ENCODE data around the gene C3AR1. TPM values are rescaled to one million over a fixed set of nuclear protein-coding genes. Genes with fewer than 3 reads are reported as not detected.
"Not testable (repeated sequence)": the region's sequence is repeated elsewhere in the genome, so short reads cannot be mapped to it uniquely, and the experiment has no call there.

The C3AR1 gene
- total RNA-seq, 1 donor from 2014 or later: not detected

DNA sequence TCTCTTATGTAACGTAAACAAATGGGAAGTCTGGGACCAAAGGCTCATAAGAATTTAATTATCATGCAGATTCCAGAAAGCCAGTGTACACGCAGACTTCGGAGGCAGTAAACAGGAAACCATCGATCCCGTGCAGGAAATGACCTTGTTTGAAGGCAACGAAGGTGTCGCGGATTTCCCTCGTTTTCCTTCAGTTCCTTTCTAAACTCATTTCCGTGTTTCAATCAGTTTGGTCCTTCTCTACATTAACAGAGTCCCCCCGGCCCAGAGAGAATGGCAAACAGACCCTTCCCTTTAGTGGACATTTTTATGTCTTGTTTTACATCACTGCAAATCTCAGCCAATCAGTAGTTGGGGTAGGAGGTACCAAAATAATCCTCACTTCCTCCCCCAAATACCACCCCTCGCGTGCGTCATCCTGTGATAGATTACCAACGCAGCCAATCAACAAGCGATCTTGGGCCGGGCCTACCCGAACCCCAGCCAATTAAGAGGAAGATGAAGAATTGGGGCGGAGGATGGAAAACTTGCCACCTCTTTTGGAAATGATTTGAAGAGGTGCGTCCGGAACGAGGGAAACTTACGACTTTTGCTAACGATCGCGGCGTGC lies 39.8 kb downstream of the C3AR1 start:
- Mint-ChIP-seq H3K36me3 (ENCODE audit: unreplicated experiment) (no peaks in the 10 kb centered on the region), H3K4me3 (ENCODE audit: unreplicated experiment) (peak overlapping the region; percentile 95), H3K27me3 (ENCODE audit: unreplicated experiment) (peaks cover 7% of the 10 kb centered on the region), H3K4me1 (ENCODE audit: low read depth, unreplicated experiment) (peaks cover 3% of the 10 kb centered on the region), H3K9me3 (ENCODE audit: unreplicated experiment) (peaks cover 6% of the 10 kb centered on the region), H3K27ac (ENCODE audit: unreplicated experiment) (peak overlapping the region; percentile 94)
- TF ChIP-seq, protein P1, sequence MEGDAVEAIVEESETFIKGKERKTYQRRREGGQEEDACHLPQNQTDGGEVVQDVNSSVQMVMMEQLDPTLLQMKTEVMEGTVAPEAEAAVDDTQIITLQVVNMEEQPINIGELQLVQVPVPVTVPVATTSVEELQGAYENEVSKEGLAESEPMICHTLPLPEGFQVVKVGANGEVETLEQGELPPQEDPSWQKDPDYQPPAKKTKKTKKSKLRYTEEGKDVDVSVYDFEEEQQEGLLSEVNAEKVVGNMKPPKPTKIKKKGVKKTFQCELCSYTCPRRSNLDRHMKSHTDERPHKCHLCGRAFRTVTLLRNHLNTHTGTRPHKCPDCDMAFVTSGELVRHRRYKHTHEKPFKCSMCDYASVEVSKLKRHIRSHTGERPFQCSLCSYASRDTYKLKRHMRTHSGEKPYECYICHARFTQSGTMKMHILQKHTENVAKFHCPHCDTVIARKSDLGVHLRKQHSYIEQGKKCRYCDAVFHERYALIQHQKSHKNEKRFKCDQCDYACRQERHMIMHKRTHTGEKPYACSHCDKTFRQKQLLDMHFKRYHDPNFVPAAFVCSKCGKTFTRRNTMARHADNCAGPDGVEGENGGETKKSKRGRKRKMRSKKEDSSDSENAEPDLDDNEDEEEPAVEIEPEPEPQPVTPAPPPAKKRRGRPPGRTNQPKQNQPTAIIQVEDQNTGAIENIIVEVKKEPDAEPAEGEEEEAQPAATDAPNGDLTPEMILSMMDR (IDR thresholded peaks at IDR 0.05; ENCODE audit: partially characterized antibody, unreplicated experiment): no peak
- DNase-seq: peak; percentile 90

DNA sequence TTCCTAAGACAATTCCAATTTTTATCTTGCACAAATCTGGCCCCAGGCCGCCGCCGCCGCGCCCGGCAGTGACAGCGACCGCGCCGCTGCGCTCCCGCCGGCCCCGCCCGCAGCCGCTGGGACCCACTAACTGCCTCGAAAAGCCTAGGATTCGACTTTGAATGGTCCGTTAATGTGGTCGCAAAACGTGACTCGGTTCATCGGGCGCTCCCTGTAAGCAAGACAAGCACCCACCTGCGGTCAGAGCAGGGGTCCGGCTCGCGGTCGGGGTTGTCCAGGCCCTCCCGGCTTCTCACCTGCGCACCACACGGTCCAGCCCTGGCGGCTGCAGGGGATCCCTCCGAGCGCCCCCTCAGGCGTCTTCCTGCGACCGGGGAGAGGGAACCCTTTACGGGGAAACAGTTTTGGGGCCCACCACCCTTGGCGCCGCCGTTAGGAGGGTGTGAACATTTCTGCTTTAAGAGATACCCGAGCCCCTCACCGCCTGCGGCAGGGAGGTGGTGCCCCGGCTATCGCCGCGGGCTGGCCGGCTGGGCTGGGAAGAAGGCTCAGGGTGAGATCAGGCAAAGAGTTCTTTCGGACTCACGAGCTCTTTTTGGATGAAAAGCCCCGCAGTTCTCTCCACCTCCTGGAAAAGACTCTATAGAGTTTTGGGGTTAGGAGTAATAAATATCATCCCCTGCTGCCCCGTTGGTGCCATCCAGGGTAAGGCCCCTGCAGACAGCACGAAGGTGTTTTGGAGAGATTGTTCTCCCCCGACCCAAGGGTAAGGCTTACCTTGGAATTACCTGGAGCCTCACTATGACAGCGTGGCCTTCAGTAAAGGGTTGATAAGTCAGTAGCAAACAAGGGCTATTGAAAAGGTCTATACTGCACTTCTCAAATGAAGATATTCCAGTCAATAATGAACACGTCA lies 47.2 kb downstream of the C3AR1 start:
- Mint-ChIP-seq H3K36me3 (ENCODE audit: unreplicated experiment) (no peaks in the 10 kb centered on the region), H3K27me3 (ENCODE audit: unreplicated experiment) (no peaks in the 10 kb centered on the region)
- peak; percentile 76 for DNase-seq

DNA sequence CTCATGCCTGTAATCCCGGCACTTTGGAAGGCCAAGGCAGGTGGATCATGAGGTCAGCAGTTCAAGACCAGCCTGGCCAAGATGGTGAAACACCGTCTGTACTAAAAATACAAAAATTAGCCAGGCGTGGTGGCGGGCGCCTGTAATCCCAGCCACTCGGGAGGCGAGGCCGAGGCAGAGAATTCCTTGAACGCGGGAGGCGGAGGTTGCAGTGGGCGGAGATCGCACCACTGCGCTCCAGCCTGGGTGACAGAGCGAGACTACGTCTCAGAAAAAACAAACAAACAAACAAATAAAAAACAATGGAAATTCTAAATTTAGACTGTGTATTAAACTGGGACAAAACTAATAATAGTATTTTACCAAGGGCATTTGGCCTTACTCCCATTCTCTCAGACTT lies 47.9 kb downstream of the C3AR1 start:
- H3K4me3 Mint-ChIP-seq (ENCODE audit: unreplicated experiment): peak overlapping the region; percentile 82
- not testable (repeated sequence) for H3K27me3 Mint-ChIP-seq (ENCODE audit: unreplicated experiment); H3K9me3 Mint-ChIP-seq (ENCODE audit: unreplicated experiment)

More for the DNA sequence above, 47.2 kb downstream of the C3AR1 start:
- TF ChIP-seq, protein P1 (IDR thresholded peaks at IDR 0.05; ENCODE audit: partially characterized antibody, unreplicated experiment): no peak
- Mint-ChIP-seq H3K27ac (ENCODE audit: unreplicated experiment) (no peak overlapping the region), H3K4me1 (ENCODE audit: low read depth, unreplicated experiment) (no peaks in the 10 kb centered on the region), H3K4me3 (ENCODE audit: unreplicated experiment) (peak overlapping the region; percentile 82), H3K9me3 (ENCODE audit: unreplicated experiment) (no peaks in the 10 kb centered on the region)

DNA sequence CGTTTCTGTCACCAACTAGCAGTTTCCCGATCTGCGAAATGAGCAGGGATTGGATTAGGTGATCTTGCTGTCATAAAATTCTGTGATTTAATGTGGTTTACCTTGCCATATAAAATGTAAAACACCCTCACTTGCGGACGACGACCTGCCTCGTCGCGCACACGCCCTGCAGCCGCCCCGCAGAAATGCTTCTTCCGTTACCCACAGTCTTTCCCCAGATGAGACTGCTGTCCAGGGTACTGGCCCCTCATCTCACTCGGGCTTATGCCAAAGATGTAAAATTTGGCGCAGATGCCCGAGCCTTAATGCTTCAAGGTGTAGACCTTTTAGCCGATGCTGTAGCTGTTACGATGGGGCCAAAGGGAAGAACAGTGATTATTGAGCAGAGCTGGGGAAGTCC lies 51.3 kb downstream of the C3AR1 start:
- Mint-ChIP-seq H3K4me3 (ENCODE audit: unreplicated experiment) (no peak overlapping the region), H3K27ac (ENCODE audit: unreplicated experiment) (no peak overlapping the region), H3K4me1 (ENCODE audit: low read depth, unreplicated experiment) (no peaks in the 10 kb centered on the region), H3K9me3 (ENCODE audit: unreplicated experiment) (no peaks in the 10 kb centered on the region), H3K36me3 (ENCODE audit: unreplicated experiment) (no peaks in the 10 kb centered on the region), H3K27me3 (ENCODE audit: unreplicated experiment) (no peaks in the 10 kb centered on the region)
- DNase-seq: no peak
- TF ChIP-seq, protein P1 (IDR thresholded peaks at IDR 0.05; ENCODE audit: partially characterized antibody, unreplicated experiment): no peak

More for the DNA sequence above, 47.9 kb downstream of the C3AR1 start:
- H3K36me3 Mint-ChIP-seq (ENCODE audit: unreplicated experiment); DNase-seq; H3K27ac Mint-ChIP-seq (ENCODE audit: unreplicated experiment); H3K4me1 Mint-ChIP-seq (ENCODE audit: low read depth, unreplicated experiment): not testable (repeated sequence)

DNA sequence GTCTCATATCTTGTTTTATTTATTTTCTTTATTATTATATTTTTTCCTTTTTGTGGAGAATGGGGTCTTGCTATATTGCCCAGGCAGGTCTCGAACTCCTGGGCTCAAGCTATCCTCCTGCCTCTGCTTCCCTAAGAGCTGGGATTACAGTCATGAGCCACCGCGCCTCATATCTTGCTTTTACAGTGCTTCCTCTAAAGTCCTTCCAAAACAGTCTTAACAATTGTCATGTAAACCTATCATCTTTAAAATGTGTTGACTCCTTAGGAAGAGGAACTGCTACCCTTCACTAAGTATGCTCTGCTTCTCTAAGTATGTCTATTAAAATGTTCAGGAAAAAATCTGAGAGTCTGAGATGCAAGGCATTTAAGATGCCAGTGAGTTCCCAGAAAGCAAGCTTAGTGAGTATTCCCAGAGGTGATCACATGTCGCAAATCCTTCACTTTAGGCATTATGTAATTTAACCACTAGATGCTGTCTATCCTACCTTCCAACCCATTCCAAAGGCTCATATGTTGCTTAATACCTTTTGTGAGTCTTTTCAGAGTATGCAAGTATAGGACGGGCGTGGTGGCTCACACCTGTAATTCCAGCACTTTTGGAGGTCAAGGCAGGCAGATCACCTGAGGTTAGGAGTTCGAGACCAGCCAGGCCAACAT lies 53.4 kb downstream of the C3AR1 start:
- H3K27ac Mint-ChIP-seq (ENCODE audit: unreplicated experiment): no peak overlapping the region
- H3K9me3 Mint-ChIP-seq (ENCODE audit: unreplicated experiment): no peaks in the 10 kb centered on the region
- no peaks in the 10 kb centered on the region for H3K4me1 Mint-ChIP-seq (ENCODE audit: low read depth, unreplicated experiment)
- DNase-seq: no peak
- no peaks in the 10 kb centered on the region for H3K36me3 Mint-ChIP-seq (ENCODE audit: unreplicated experiment)
- H3K27me3 Mint-ChIP-seq (ENCODE audit: unreplicated experiment): no peaks in the 10 kb centered on the region
- no peak overlapping the region for H3K4me3 Mint-ChIP-seq (ENCODE audit: unreplicated experiment)
- TF ChIP-seq, protein P1 (IDR thresholded peaks at IDR 0.05; ENCODE audit: partially characterized antibody, unreplicated experiment): no peak
